ENCODE measurements around the gene LIME1.
"Not testable (repeated sequence)": the region's sequence is repeated elsewhere in the genome, so short reads cannot be mapped to it uniquely, and the experiment has no call there.

The LIME1 gene

GRCh38 chr20:63775096-63775978 is 38.9 kb downstream of the LIME1 start:
- no peak for DNase-seq

DNA sequence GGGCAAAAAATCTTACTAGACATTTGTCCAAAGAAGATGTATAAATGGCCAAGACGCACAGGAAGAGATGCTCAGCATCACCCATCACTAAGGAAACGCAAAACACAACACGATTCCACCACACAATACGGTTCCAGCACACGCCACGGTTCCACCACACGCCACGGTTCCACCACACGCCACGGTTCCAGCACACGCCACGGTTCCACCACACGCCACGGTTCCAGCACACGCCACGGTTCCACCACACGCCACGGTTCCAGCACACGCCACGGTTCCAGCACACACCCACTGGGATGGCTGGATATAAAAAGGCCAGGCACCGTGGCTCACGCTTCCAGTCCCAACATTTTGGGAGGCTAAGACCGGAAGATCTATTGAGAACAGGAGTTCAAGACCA is 40.4 kb downstream of the LIME1 start:
- not testable (repeated sequence) for DNase-seq

GRCh38 chr20:63777614-63778013 is 41.1 kb downstream of the LIME1 start:
- DNase-seq, result no peak

DNA sequence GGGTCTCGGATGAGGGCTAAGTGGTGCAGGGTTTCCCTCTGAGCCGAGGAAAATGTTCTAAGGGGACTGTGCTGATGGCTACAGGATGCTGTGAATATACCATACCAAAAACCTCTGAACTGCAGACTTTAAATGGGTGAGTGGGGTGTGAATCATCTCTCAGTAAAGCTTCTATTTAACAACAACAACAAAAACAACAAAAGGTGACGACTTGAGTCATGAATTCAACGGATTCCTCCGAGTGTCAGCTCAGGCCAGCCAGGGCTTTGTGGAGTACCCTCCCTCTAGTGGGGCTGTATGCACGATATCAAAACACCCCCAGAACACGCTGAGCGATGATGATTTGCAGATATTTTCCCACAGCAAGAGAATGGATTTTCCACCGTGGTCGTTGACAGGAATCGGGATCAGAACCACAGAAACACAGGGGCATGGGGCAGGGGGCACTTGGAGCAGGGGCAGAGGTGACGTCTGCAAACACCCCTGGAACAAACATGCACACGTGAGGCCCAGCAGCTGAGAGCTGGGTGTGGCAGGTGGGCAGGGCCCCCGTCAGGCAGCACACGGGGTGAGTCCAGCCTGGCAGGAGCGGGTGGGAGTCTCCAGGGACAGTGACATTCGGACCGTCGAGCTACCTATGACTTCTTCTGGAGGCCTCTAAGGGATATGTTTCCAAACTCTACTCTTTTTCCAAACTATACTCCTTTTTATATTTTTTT is 41.7 kb downstream of the LIME1 start:
- no peak for DNase-seq

GRCh38 chr20:63778857-63779256 is 42.4 kb downstream of the LIME1 start:
- DNase-seq, result no peak

- DNase-seq, result no peak
These were observed 44.7 kb downstream of the LIME1 start for GRCh38 chr20:63781181-63781580.

DNA sequence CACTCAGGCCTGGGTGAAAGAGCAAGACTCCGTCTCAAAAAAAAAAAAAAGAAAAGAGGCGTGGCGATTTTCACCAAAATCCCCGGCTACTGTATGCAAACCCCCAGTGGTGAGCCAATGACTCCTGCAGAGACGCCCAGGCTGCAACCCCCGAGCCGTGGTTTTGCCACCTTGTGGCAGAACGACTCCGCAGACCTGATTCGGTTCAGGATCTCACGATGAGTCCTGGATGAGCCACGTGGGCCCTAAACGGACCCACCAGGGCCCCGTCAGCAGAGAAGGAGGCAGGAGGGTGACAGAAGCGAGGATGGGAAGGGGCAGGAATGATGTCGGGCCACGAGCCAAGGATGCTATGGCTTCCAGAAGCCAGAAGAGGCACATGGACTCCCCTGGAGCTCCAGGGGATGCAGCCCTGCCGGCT is 45.6 kb downstream of the LIME1 start:
- DNase-seq, result no peak

DNA sequence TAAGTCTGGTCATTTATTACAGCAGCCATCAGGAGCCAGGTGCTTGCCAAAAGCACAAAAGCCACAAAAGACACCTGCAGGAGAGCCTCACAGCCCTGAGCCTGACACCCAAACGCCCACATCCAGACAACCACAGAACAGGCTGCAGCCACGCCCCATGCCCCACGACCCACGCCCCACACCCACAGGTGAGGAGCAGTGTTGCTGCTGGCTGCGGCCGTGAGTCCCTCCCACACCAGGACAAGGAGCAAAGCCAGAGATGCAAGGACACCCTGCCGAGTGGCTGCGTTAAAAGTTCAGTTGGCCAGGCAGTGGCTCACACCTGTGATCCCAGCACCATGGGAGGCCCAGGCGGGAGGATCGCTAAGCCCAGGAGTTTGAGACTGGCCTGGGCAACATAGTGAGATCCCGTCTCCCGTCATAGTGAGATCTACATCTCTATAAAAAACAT is 46.1 kb downstream of the LIME1 start:
- DNase-seq, result no peak

- no peak for DNase-seq
These were observed 47.5 kb downstream of the LIME1 start for GRCh38 chr20:63783970-63784369.

- no peak for DNase-seq
These were observed 49.2 kb downstream of the LIME1 start for GRCh38 chr20:63785691-63786131.

- DNase-seq, result no peak
These were observed 50.8 kb downstream of the LIME1 start for GRCh38 chr20:63787302-63787701.

- DNase-seq, result no peak
These were observed 51.3 kb downstream of the LIME1 start for GRCh38 chr20:63787749-63788148.
